Measurements from ENCODE around the gene PLAAT5.

DNA sequence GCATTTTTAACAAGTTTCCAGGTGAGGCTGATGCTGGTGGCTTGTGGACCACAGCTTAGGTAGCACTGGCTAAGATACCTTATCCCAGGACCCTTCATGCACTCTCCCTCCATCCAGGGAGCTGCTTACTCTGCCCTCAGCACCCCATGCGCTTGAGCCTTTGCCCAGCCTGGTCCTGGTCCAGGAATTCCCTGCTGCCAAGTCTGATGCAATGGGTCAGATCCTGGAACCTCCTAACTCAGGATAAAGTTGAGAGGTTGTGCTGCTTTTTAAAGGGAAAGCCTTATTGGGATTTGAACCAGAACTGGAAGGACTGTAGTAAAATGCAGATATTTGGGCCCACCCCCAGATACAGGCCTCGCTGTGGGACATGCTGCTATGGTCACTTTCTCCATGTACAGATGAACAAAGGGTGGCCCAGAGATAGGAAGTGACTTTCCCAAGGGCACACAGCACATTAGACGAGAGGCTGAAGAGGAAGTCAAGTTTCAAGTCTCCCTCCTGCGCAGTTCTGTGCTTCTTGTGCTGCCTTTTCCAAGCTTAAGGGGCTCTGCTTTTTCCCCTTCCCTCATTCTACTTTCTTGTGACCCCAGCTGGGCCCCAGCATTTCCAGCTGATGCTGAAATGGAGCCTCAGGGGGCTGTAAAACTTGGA, 14.1 kb upstream of the PLAAT5 start:
- no peak for TF ChIP-seq CHD2 (IDR thresholded peaks at IDR 0.05; ENCODE audit: low read length, partially characterized antibody)
- no peak for TF ChIP-seq POLR2A (IDR thresholded peaks at IDR 0.05; ENCODE audit: low read length)
- TF ChIP-seq, protein P1, sequence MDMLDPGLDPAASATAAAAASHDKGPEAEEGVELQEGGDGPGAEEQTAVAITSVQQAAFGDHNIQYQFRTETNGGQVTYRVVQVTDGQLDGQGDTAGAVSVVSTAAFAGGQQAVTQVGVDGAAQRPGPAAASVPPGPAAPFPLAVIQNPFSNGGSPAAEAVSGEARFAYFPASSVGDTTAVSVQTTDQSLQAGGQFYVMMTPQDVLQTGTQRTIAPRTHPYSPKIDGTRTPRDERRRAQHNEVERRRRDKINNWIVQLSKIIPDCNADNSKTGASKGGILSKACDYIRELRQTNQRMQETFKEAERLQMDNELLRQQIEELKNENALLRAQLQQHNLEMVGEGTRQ (IDR thresholded peaks at IDR 0.05): no peak
- TF ChIP-seq, protein P2, sequence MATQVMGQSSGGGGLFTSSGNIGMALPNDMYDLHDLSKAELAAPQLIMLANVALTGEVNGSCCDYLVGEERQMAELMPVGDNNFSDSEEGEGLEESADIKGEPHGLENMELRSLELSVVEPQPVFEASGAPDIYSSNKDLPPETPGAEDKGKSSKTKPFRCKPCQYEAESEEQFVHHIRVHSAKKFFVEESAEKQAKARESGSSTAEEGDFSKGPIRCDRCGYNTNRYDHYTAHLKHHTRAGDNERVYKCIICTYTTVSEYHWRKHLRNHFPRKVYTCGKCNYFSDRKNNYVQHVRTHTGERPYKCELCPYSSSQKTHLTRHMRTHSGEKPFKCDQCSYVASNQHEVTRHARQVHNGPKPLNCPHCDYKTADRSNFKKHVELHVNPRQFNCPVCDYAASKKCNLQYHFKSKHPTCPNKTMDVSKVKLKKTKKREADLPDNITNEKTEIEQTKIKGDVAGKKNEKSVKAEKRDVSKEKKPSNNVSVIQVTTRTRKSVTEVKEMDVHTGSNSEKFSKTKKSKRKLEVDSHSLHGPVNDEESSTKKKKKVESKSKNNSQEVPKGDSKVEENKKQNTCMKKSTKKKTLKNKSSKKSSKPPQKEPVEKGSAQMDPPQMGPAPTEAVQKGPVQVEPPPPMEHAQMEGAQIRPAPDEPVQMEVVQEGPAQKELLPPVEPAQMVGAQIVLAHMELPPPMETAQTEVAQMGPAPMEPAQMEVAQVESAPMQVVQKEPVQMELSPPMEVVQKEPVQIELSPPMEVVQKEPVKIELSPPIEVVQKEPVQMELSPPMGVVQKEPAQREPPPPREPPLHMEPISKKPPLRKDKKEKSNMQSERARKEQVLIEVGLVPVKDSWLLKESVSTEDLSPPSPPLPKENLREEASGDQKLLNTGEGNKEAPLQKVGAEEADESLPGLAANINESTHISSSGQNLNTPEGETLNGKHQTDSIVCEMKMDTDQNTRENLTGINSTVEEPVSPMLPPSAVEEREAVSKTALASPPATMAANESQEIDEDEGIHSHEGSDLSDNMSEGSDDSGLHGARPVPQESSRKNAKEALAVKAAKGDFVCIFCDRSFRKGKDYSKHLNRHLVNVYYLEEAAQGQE (IDR thresholded peaks at IDR 0.05): no peak
- TF ChIP-seq RCOR1 (IDR thresholded peaks at IDR 0.05; ENCODE audit: low read depth, low read length): no peak
- TF ChIP-seq, protein P3, sequence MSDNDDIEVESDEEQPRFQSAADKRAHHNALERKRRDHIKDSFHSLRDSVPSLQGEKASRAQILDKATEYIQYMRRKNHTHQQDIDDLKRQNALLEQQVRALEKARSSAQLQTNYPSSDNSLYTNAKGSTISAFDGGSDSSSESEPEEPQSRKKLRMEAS (IDR thresholded peaks at IDR 0.05): no peak
- TF ChIP-seq MAZ (IDR thresholded peaks at IDR 0.05; ENCODE audit: borderline replicate concordance, low read depth, low read length): no peak
- TF ChIP-seq EHF (CRISPR knock-in tag; IDR thresholded peaks at IDR 0.05): no peak
- no peak for TF ChIP-seq ZC3H11A (IDR thresholded peaks at IDR 0.05)
- TF ChIP-seq, protein P4, sequence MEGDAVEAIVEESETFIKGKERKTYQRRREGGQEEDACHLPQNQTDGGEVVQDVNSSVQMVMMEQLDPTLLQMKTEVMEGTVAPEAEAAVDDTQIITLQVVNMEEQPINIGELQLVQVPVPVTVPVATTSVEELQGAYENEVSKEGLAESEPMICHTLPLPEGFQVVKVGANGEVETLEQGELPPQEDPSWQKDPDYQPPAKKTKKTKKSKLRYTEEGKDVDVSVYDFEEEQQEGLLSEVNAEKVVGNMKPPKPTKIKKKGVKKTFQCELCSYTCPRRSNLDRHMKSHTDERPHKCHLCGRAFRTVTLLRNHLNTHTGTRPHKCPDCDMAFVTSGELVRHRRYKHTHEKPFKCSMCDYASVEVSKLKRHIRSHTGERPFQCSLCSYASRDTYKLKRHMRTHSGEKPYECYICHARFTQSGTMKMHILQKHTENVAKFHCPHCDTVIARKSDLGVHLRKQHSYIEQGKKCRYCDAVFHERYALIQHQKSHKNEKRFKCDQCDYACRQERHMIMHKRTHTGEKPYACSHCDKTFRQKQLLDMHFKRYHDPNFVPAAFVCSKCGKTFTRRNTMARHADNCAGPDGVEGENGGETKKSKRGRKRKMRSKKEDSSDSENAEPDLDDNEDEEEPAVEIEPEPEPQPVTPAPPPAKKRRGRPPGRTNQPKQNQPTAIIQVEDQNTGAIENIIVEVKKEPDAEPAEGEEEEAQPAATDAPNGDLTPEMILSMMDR (IDR thresholded peaks at IDR 0.05): no peak

Measured in A549 (cell line).